H9 (cell line): Measurements from ENCODE around the gene ABLIM3. TPM values are rescaled to one million over a fixed set of nuclear protein-coding genes. Genes with fewer than 3 reads are reported as not detected.

Source experiments
- DNase-seq: peaks from one replicate; pipeline ENCODE4 v3.0.0-alpha.2; 2017
- H2AFZ ChIP-seq: one replicate; pipeline ENCODE4 v1.6.1; 2013; ENCODE audit warnings: mild to moderate bottlenecking, low read length, control low read depth, moderate library complexity
- H2AK5ac ChIP-seq: 2 replicates; pipeline ENCODE4 v1.6.1; 2013; ENCODE audit warnings: low read length, control low read depth, mixed read lengths; ENCODE audit not compliant: insufficient read length
- H2BK120ac ChIP-seq: one replicate; pipeline ENCODE4 v1.6.1; 2013; ENCODE audit warnings: low read depth, mild to moderate bottlenecking, low read length, control low read depth, inconsistent platforms; ENCODE audit not compliant: poor library complexity, severe bottlenecking
- H2BK12ac ChIP-seq: 2 replicates; pipeline ENCODE4 v1.6.1; 2013; ENCODE audit warnings: low read length, control low read depth, mixed read lengths, low read depth; ENCODE audit not compliant: insufficient read length
- H2BK15ac ChIP-seq: 2 replicates; pipeline ENCODE4 v1.6.1; 2013; ENCODE audit warnings: low read depth, low read length, control low read depth
- H2BK20ac ChIP-seq: one replicate; pipeline ENCODE4 v1.6.1; 2013; ENCODE audit warnings: low read depth, mild to moderate bottlenecking, low read length, control low read depth, inconsistent platforms; ENCODE audit not compliant: poor library complexity, severe bottlenecking
- H2BK5ac ChIP-seq: 2 replicates; pipeline ENCODE4 v1.6.1; 2013; ENCODE audit warnings: low read length, control low read depth, mixed read lengths; ENCODE audit not compliant: insufficient read length
- H3K14ac ChIP-seq: 2 replicates; pipeline ENCODE4 v1.6.1; 2013; ENCODE audit warnings: low read length, control low read depth; ENCODE audit not compliant: insufficient read depth
- H3K18ac ChIP-seq: 2 replicates; pipeline ENCODE4 v1.6.1; 2013; ENCODE audit warnings: low read depth, mild to moderate bottlenecking, mixed read lengths, low read length, control low read depth; ENCODE audit not compliant: insufficient read length
- H3K23ac ChIP-seq: 2 replicates; pipeline ENCODE4 v1.6.1; 2013; ENCODE audit warnings: low read length, control low read depth, mixed read lengths, low read depth; ENCODE audit not compliant: insufficient read length
- H3K23me2 ChIP-seq: 2 replicates; pipeline ENCODE4 v1.6.1; 2013; ENCODE audit warnings: low read depth, mild to moderate bottlenecking, mixed read lengths, low read length, control low read depth; ENCODE audit not compliant: insufficient read length, poor library complexity, severe bottlenecking
- H3K27ac ChIP-seq: 2 replicates; pipeline ENCODE4 v1.5.1; 2013; ENCODE audit warnings: low read length, control low read depth, mixed read lengths, low read depth; ENCODE audit not compliant: insufficient read length
- H3K27me3 ChIP-seq: 2 replicates; pipeline ENCODE4 v1.6.1; 2013; ENCODE audit warnings: low read length, control low read depth, inconsistent platforms; ENCODE audit not compliant: insufficient read depth
- H3K4ac ChIP-seq: 2 replicates; pipeline ENCODE4 v1.6.1; 2013; ENCODE audit warnings: low read depth, mild to moderate bottlenecking, control low read depth, inconsistent platforms, low read length, moderate library complexity
- H3K4me1 ChIP-seq: 2 replicates; pipeline ENCODE4 v1.6.1; 2013; ENCODE audit warnings: low read length, control low read depth, inconsistent platforms; ENCODE audit not compliant: insufficient read depth
- H3K4me2 ChIP-seq: 2 replicates; pipeline ENCODE4 v1.6.1; 2013; ENCODE audit warnings: low read length, control low read depth, mixed read lengths; ENCODE audit not compliant: insufficient read length, insufficient read depth
- H3K56ac ChIP-seq: 2 replicates; pipeline ENCODE4 v1.6.1; 2013; ENCODE audit warnings: low read depth, mild to moderate bottlenecking, mixed read lengths, low read length, control low read depth; ENCODE audit not compliant: insufficient read length
- H3K79me1 ChIP-seq: 2 replicates; pipeline ENCODE4 v1.6.1; 2013; ENCODE audit warnings: low read depth, mild to moderate bottlenecking, moderate library complexity, low read length, control low read depth, inconsistent platforms; ENCODE audit not compliant: insufficient read depth, poor library complexity, severe bottlenecking
- H3K79me2 ChIP-seq: 2 replicates; pipeline ENCODE4 v1.6.1; 2013; ENCODE audit warnings: low read length, control low read depth, inconsistent platforms; ENCODE audit not compliant: insufficient read depth
- H3K9ac ChIP-seq: 2 replicates; pipeline ENCODE4 v1.6.1; 2013; ENCODE audit warnings: low read length, control low read depth, mixed read lengths; ENCODE audit not compliant: insufficient read length; ENCODE audit errors: extremely low read depth
- H3K9me3 ChIP-seq: one replicate; pipeline ENCODE4 v1.6.1; 2013; ENCODE audit warnings: low read depth, low read length, inconsistent platforms; ENCODE audit not compliant: control insufficient read depth
- H3T11ph ChIP-seq: one replicate; pipeline ENCODE4 v1.6.1; 2013; ENCODE audit warnings: mild to moderate bottlenecking, low read length, control low read depth, inconsistent platforms
- H4K20me1 ChIP-seq: one replicate; pipeline ENCODE4 v1.6.1; 2013; ENCODE audit not compliant: control insufficient read depth, insufficient read length, insufficient read depth
- H4K5ac ChIP-seq: 2 replicates; pipeline ENCODE4 v1.6.1; 2013; ENCODE audit warnings: low read depth, mild to moderate bottlenecking, mixed read lengths, low read length, control low read depth; ENCODE audit not compliant: insufficient read length
- H4K8ac ChIP-seq: replicated peaks from 2 replicates; pipeline ENCODE4 v1.6.1; 2013; ENCODE audit warnings: low read length, control low read depth, mixed read lengths, low read depth; ENCODE audit not compliant: insufficient read length
- H4K91ac ChIP-seq: 2 replicates; pipeline ENCODE4 v1.6.1; 2013; ENCODE audit warnings: low read depth, mild to moderate bottlenecking, moderate library complexity, mixed read lengths, low read length, control low read depth; ENCODE audit not compliant: insufficient read length
- H3K27ac Mint-ChIP-seq, 3 experiments: 2 replicates in 2 of 3; 3 replicates in 1 of 3; pipeline ENCODE4 v1.8.0; 2020 to 2021; ENCODE audit warnings: mixed read lengths in 3 of 3, mild to moderate bottlenecking in 1 of 3, moderate library complexity in 1 of 3
- H3K27me3 Mint-ChIP-seq: 2 replicates; pipeline ENCODE4 v1.8.0; 2021; ENCODE audit warnings: low read depth, mild to moderate bottlenecking, moderate library complexity, mixed read lengths
- H3K36me3 Mint-ChIP-seq, 3 experiments: 2 replicates in 2 of 3; 3 replicates in 1 of 3; pipeline ENCODE4 v1.8.0; 2020 to 2021; ENCODE audit warnings: low read depth in 3 of 3, mixed read lengths in 3 of 3; ENCODE audit not compliant: insufficient read depth in 1 of 3
- H3K4me1 Mint-ChIP-seq, 2 experiments: 2 replicates each; pipeline ENCODE4 v1.8.0; 2020; ENCODE audit warnings: mixed read lengths in 2 of 2
- H3K4me3 Mint-ChIP-seq, 2 experiments: 2 replicates in 1 of 2; 3 replicates in 1 of 2; pipeline ENCODE4 v1.8.0; 2020 to 2021; ENCODE audit warnings: mild to moderate bottlenecking in 2 of 2, mixed read lengths in 2 of 2, moderate library complexity in 1 of 2
- H3K9me3 Mint-ChIP-seq, 2 experiments: 2 replicates in 1 of 2; 3 replicates in 1 of 2; pipeline ENCODE4 v1.8.0; 2020; ENCODE audit warnings: mild to moderate bottlenecking in 2 of 2, mixed read lengths in 2 of 2, moderate library complexity in 1 of 2
- WGBS: extraction: QIAGEN DNeasy Blood & Tissue Kit; methylation state at CpG from one replicate; pipeline ENCODE4 v1.1.7; 2013; ENCODE audit warnings: missing lambda C conversion rate, low lambda C conversion rate, mixed read lengths; ENCODE audit not compliant: insufficient read length; ENCODE audit errors: extremely low coverage; 5-methylcytosine and 5-hydroxymethylcytosine counted together
- total RNA-seq: library from RNA; stranded (reverse); gene quantifications from 2 replicates; pipeline ENCODE4 v1.2.1, GENCODE V29; 2021
- TF ChIP-seq, protein P1 (sequence below): fragments of 200-600 bp; sonication (generic); conservative IDR thresholded peaks from 3 replicates; pipeline ENCODE4 v1.8.0; 2021; ENCODE audit warnings: antibody characterized with exemption, mild to moderate bottlenecking

Gene ABLIM3
- total RNA-seq, 1 experiment from 2014 or later, result 0.20 TPM

DNA sequence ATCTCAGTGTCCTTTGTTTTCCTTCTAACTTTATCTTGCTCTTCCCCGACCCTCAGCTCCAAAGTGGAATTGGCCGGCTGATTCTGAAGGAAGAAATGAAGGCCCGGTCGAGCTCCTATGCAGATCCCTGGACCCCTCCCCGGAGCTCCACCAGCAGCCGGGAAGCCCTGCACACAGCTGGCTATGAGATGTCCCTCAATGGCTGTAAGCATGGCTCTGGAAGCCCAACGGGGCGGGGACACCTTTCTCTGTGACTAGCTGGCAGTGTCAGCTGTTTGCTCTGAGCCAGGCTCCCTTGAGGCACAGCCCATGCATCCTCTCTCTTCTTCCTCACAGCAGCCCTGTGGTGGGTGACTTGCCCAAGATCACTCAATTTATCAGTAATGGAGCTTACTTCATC, 106.4 kb downstream of the ABLIM3 start:
- H3K27me3 ChIP-seq, result no peaks in the 10 kb centered on the region

More for the DNA sequence above, 106.4 kb downstream of the ABLIM3 start:
- H3K9ac ChIP-seq, result no peak overlapping the region
- Mint-ChIP-seq H3K36me3 (no peaks in the 10 kb centered on the region), H3K4me3 (no peak overlapping the region; a peak in 1 of 5 replicates), H3K27me3 (peaks cover 25% of the 10 kb centered on the region), H3K27ac (no peak overlapping the region), H3K9me3 (peaks cover 5 to 8% of the 10 kb centered on the region in 2 experiments; a peak in 4 of 5 replicates), H3K4me1 (no peaks in the 10 kb centered on the region)
- H3K14ac ChIP-seq, result no peak overlapping the region; the same call in 1 of the 2 replicates
- H4K5ac ChIP-seq, result no peak overlapping the region
- H2BK20ac ChIP-seq, result no peak overlapping the region
- DNase-seq, result no peak
- no peak overlapping the region for H4K8ac ChIP-seq
- no peak overlapping the region for H3K56ac ChIP-seq
- no peak overlapping the region for H3K23ac ChIP-seq
- H3K79me2 ChIP-seq, result no peaks in the 10 kb centered on the region
- no peak overlapping the region for H2AFZ ChIP-seq
- H3K79me1 ChIP-seq, result no peaks in the 10 kb centered on the region
- no peaks in the 10 kb centered on the region for H3K23me2 ChIP-seq
- H3T11ph ChIP-seq, result no peak overlapping the region
- no CpG with 5 or more reads among the region's 8 CpGs for WGBS
- H4K91ac ChIP-seq, result no peak overlapping the region
- H4K20me1 ChIP-seq, result no peaks in the 10 kb centered on the region
- no peaks in the 10 kb centered on the region for H3K9me3 ChIP-seq
- H2AK5ac ChIP-seq, result no peak overlapping the region
- H2BK5ac ChIP-seq, result no peak overlapping the region
- H3K27ac ChIP-seq, result no peak overlapping the region
- TF ChIP-seq, protein P1, sequence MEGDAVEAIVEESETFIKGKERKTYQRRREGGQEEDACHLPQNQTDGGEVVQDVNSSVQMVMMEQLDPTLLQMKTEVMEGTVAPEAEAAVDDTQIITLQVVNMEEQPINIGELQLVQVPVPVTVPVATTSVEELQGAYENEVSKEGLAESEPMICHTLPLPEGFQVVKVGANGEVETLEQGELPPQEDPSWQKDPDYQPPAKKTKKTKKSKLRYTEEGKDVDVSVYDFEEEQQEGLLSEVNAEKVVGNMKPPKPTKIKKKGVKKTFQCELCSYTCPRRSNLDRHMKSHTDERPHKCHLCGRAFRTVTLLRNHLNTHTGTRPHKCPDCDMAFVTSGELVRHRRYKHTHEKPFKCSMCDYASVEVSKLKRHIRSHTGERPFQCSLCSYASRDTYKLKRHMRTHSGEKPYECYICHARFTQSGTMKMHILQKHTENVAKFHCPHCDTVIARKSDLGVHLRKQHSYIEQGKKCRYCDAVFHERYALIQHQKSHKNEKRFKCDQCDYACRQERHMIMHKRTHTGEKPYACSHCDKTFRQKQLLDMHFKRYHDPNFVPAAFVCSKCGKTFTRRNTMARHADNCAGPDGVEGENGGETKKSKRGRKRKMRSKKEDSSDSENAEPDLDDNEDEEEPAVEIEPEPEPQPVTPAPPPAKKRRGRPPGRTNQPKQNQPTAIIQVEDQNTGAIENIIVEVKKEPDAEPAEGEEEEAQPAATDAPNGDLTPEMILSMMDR, result no peak
- no peak overlapping the region for H3K4ac ChIP-seq
- H2BK12ac ChIP-seq, result no peak overlapping the region
- no peak overlapping the region for H3K4me2 ChIP-seq
- H2BK15ac ChIP-seq, result no peak overlapping the region
- H2BK120ac ChIP-seq, result no peak overlapping the region
- H3K18ac ChIP-seq, result no peak overlapping the region
- H3K4me1 ChIP-seq, result no peaks in the 10 kb centered on the region
